ENCODE data around the gene FYCO1.

FYCO1 gene

GRCh38 chr3:45940781-45941365, 54.8 kb downstream of the FYCO1 start:
- no peak for DNase-seq

GRCh38 chr3:45940004-45940780, 55.4 kb downstream of the FYCO1 start:
- DNase-seq: no peak

GRCh38 chr3:45939341-45939771, 56.3 kb downstream of the FYCO1 start:
- DNase-seq: no peak

- peak; percentile 85 for DNase-seq
These were observed 56.8 kb downstream of the FYCO1 start for GRCh38 chr3:45938864-45939263.

- DNase-seq: no peak
These were observed 57.6 kb downstream of the FYCO1 start for GRCh38 chr3:45938043-45938435.

- no peak for DNase-seq
These were observed 58.2 kb downstream of the FYCO1 start for GRCh38 chr3:45937206-45938042.

- no peak for DNase-seq
These were observed 59.4 kb downstream of the FYCO1 start for GRCh38 chr3:45936261-45936660.

GRCh38 chr3:45933591-45933990, 62.0 kb downstream of the FYCO1 start:
- DNase-seq: no peak

- no peak for DNase-seq
These were observed 63.5 kb downstream of the FYCO1 start for GRCh38 chr3:45932112-45932511.

GRCh38 chr3:45931496-45931895, 64.1 kb downstream of the FYCO1 start:
- no peak for DNase-seq

GRCh38 chr3:45929042-45929679, 66.5 kb downstream of the FYCO1 start:
- DNase-seq: peak; percentile 69

- no peak for DNase-seq
These were observed 67.7 kb downstream of the FYCO1 start for GRCh38 chr3:45927881-45928280.

- no peak for DNase-seq
These were observed 71.9 kb downstream of the FYCO1 start for GRCh38 chr3:45923755-45924154.

- DNase-seq: no peak
These were observed 72.6 kb downstream of the FYCO1 start for GRCh38 chr3:45922950-45923590.

- no peak for DNase-seq
These were observed 73.6 kb downstream of the FYCO1 start for GRCh38 chr3:45922039-45922326.

- no peak for DNase-seq
These were observed 74.2 kb downstream of the FYCO1 start for GRCh38 chr3:45921158-45922038.

GRCh38 chr3:45917146-45917898, 78.3 kb downstream of the FYCO1 start:
- DNase-seq: no peak

- DNase-seq: peak; percentile 68
These were observed 79.9 kb downstream of the FYCO1 start for GRCh38 chr3:45915518-45916231.

- DNase-seq: no peak
These were observed 80.6 kb downstream of the FYCO1 start for GRCh38 chr3:45915059-45915439.

GRCh38 chr3:45914362-45915058, 81.1 kb downstream of the FYCO1 start:
- DNase-seq: no peak

All from CD4-positive, alpha-beta T cell treated with Interleukin-10 for 1 hour (primary cell).